NCI-H2029 (cell line): ENCODE results near the gene CFDP1.

Experiments
- DNase-seq: peaks from one replicate; lab custom pipeline; 2025; lab: John Stamatoyannopoulos, UW

The CFDP1 gene

GRCh38 chr16:75250089-75250808 is 183.1 kb downstream of the CFDP1 start:
- DNase-seq, result no peak

GRCh38 chr16:75249441-75249840 is 183.9 kb downstream of the CFDP1 start:
- no peak for DNase-seq

GRCh38 chr16:75248536-75249380 is 184.5 kb downstream of the CFDP1 start:
- DNase-seq, result no peak

- DNase-seq, result no peak
These were observed 185.2 kb downstream of the CFDP1 start for GRCh38 chr16:75248142-75248535.

- DNase-seq, result no peak
These were observed 186.1 kb downstream of the CFDP1 start for GRCh38 chr16:75247249-75247648.

GRCh38 chr16:75246504-75247205 is 186.6 kb downstream of the CFDP1 start:
- DNase-seq, result no peak

GRCh38 chr16:75244844-75245758 is 188.2 kb downstream of the CFDP1 start:
- no peak for DNase-seq

- no peak for DNase-seq
These were observed 189.0 kb downstream of the CFDP1 start for GRCh38 chr16:75244225-75244809.
